GM12874 (cell line): ENCODE results near the gene NFE2.

Experiments
- CTCF ChIP-seq: IDR thresholded peaks from 2 replicates; pipeline ENCODE4 v1.5.1; 2011; ENCODE audit warnings: low read depth, mild to moderate bottlenecking, control low read depth, low read length, moderate library complexity; ENCODE audit not compliant: insufficient read depth

NFE2 gene

GRCh38 chr12:54280468-54281260 is 20.2 kb downstream of the NFE2 start, which contains the start of gene HNRNPA1:
Gene HNRNPA1, plus strand, starts transcription at chr12:54280726. Its CDS starts 82 bp downstream, at chr12:54280808.
- TF ChIP-seq CTCF, result no peak

- no peak for TF ChIP-seq CTCF
Observed at GRCh38 chr12:54279632-54280467, 21.0 kb downstream of the NFE2 start, which contains the start of gene CBX5. Gene CBX5, minus strand, starts transcription at chr12:54280122. Its CDS starts 22,472 bp downstream, at chr12:54257650.

GRCh38 chr12:54279227-54279631 is 21.6 kb downstream of the NFE2 start:
- no peak for TF ChIP-seq CTCF

- no peak for TF ChIP-seq CTCF
Observed at GRCh38 chr12:54277823-54278276, 23.0 kb downstream of the NFE2 start.

- no peak for TF ChIP-seq CTCF
Observed at GRCh38 chr12:54276368-54276767, 24.4 kb downstream of the NFE2 start.

GRCh38 chr12:54273981-54274380 is 26.8 kb downstream of the NFE2 start:
- TF ChIP-seq CTCF, result no peak

GRCh38 chr12:54272214-54272613 is 28.6 kb downstream of the NFE2 start:
- TF ChIP-seq CTCF, result no peak
